Uterus (tissue), 2 donors: ENCODE measurements around the gene CALHM1.

ENCODE experiments used
- POLR2A ChIP-seq, 2 donors: fragments of 450-650 bp; IDR thresholded peaks; one replicate each; pipeline ENCODE4 v1.6.1; 2016; ENCODE audit warnings: antibody characterized with exemption in 2 of 2, mild to moderate bottlenecking in 1 of 2, moderate library complexity in 1 of 2
- TF ChIP-seq, protein P1 (sequence below), 4 experiments: fragments of 200-600 bp in 2 of 4; fragments of 450-650 bp in 2 of 4; sonication (generic) in 2 of 4; IDR thresholded peaks; one replicate each; pipeline ENCODE4 v1.5.1; 2016 to 2019; ENCODE audit warnings: antibody characterized with exemption in 4 of 4, mild to moderate bottlenecking in 2 of 4, moderate library complexity in 1 of 4

DNA sequence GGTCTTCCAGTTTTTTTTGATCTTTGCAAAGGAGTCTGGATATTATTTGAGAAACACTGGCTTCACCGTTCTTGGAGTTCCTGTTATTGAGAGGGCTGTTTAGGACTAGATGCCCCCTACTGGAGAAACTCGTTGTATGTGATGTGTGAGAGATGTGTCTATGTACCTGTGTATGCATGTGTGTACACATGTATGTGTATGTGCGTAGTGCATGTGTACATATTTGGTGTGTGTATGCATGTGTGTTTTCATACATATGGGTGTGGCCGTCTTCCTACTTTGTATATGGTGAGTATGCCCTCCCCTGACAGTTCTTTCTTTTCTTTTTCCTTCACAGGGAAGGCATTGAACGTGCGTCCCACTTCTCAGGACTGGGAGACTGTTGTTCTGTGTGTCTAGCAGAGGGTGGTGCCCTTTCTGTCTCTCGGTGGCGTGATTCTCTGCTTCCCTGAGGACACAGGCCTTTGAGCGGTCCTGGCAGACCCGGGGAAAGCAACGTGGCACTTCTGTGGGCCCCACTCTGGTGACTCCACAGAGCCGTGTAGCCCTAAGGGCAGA is 23.4 kb upstream of the CALHM1 start:
- TF ChIP-seq POLR2A (IDR thresholded peaks at IDR 0.05): no peak
- TF ChIP-seq, protein P1, sequence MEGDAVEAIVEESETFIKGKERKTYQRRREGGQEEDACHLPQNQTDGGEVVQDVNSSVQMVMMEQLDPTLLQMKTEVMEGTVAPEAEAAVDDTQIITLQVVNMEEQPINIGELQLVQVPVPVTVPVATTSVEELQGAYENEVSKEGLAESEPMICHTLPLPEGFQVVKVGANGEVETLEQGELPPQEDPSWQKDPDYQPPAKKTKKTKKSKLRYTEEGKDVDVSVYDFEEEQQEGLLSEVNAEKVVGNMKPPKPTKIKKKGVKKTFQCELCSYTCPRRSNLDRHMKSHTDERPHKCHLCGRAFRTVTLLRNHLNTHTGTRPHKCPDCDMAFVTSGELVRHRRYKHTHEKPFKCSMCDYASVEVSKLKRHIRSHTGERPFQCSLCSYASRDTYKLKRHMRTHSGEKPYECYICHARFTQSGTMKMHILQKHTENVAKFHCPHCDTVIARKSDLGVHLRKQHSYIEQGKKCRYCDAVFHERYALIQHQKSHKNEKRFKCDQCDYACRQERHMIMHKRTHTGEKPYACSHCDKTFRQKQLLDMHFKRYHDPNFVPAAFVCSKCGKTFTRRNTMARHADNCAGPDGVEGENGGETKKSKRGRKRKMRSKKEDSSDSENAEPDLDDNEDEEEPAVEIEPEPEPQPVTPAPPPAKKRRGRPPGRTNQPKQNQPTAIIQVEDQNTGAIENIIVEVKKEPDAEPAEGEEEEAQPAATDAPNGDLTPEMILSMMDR (IDR thresholded peaks at IDR 0.05): peak; percentile 56 to 78 (median 61)
